T-cell (primary cell): ENCODE results near the gene ACTL7B. TPM values are rescaled to one million over a fixed set of nuclear protein-coding genes. Genes with fewer than 3 reads are reported as not detected.
"Not testable (repeated sequence)": the region's sequence is repeated elsewhere in the genome, so short reads cannot be mapped to it uniquely, and the experiment has no call there.

Source experiments
- ATAC-seq, 4 experiments: fragments of 200-7000 bp in 3 of 4; fragments of 150-1000 bp in 1 of 4; cut with Tn5 transposase; replicated peaks in 1 of 4; 1 replicate in 3 of 4; 2 replicates in 1 of 4; pipeline ENCODE4 v1.10.0; 2021; ENCODE audit warnings: moderate library complexity in 3 of 4, mild to moderate bottlenecking in 2 of 4, moderate number of reproducible peaks in 1 of 4
- CTCF ChIA-PET, 2 donors: fragments of 300-600 bp; sonication (Branson Sonifier 250); formaldehyde crosslinking; loops; one replicate each; lab custom pipeline; 2022; ENCODE audit warnings: antibody characterized with exemption in 2 of 2; lab: Charles Lee
- POLR2A ChIA-PET, 2 donors: fragments of 300-600 bp; sonication (Branson Sonifier 250); formaldehyde crosslinking; loops; one replicate each; lab custom pipeline; 2022; ENCODE audit warnings: antibody characterized with exemption in 2 of 2; lab: Charles Lee
- DNase-seq, 35 experiments: peaks; one replicate each; pipeline versions ENCODE4 v3.0.0 to v3.0.0-alpha.2; 2013 to 2023
- H3K27ac ChIP-seq: one replicate; pipeline ENCODE4 v1.5.1; 2013; ENCODE audit warnings: low read length
- H3K27me3 ChIP-seq, 2 experiments: replicated peaks in 1 of 2; 1 replicate in 1 of 2; 2 replicates in 1 of 2; pipeline versions ENCODE4 v1.6.1 to v1.7.0; 2013; ENCODE audit warnings: low read length in 1 of 2, mixed read lengths in 1 of 2; ENCODE audit not compliant: control insufficient read depth in 2 of 2, insufficient read depth in 2 of 2; ENCODE audit errors: extremely low read depth in 1 of 2
- H3K36me3 ChIP-seq, 2 donors: 1 replicate in 1 of 2; 2 replicates in 1 of 2; pipeline versions ENCODE4 v1.6.1 to v1.7.0; 2013; ENCODE audit warnings: low read length in 1 of 2; ENCODE audit not compliant: control insufficient read depth in 2 of 2, insufficient read depth in 1 of 2; ENCODE audit errors: extremely low read depth in 1 of 2
- H3K4me1 ChIP-seq, 2 experiments: 1 replicate in 1 of 2; 2 replicates in 1 of 2; pipeline versions ENCODE4 v1.6.1 to v1.7.0; 2013; ENCODE audit warnings: low read length in 2 of 2, mixed read lengths in 1 of 2; ENCODE audit not compliant: insufficient read depth in 2 of 2, control insufficient read depth in 1 of 2; ENCODE audit errors: extremely low read depth in 1 of 2
- H3K4me3 ChIP-seq, 2 donors: 1 replicate in 1 of 2; 2 replicates in 1 of 2; pipeline versions ENCODE4 v1.5.1 to v1.7.0; 2013; ENCODE audit warnings: mild to moderate bottlenecking in 2 of 2, low read length in 1 of 2, moderate library complexity in 1 of 2; ENCODE audit not compliant: control insufficient read depth in 1 of 2; ENCODE audit errors: extremely low read depth in 1 of 2
- H3K9me3 ChIP-seq: 2 replicates; pipeline ENCODE4 v1.7.0; 2013
- H3K27ac Mint-ChIP-seq, 2 donors: one replicate each; pipeline ENCODE4 v1.8.0; 2020 to 2021; ENCODE audit warnings: mild to moderate bottlenecking in 2 of 2, mixed read lengths in 2 of 2
- H3K27me3 Mint-ChIP-seq, 2 donors: one replicate each; pipeline ENCODE4 v1.8.0; 2021 to 2022; ENCODE audit warnings: mixed read lengths in 2 of 2
- H3K36me3 Mint-ChIP-seq: one replicate; pipeline ENCODE4 v1.8.0; 2021; ENCODE audit warnings: mixed read lengths
- H3K4me1 Mint-ChIP-seq, 3 donors: one replicate each; pipeline ENCODE4 v1.8.0; 2020 to 2022; ENCODE audit warnings: mixed read lengths in 3 of 3, mild to moderate bottlenecking in 1 of 3
- H3K4me3 Mint-ChIP-seq, 3 donors: one replicate each; pipeline ENCODE4 v1.8.0; 2020 to 2022; ENCODE audit warnings: mild to moderate bottlenecking in 3 of 3, mixed read lengths in 3 of 3, moderate library complexity in 3 of 3
- H3K9me3 Mint-ChIP-seq, 3 donors: one replicate each; pipeline ENCODE4 v1.8.0; 2020 to 2022; ENCODE audit warnings: mixed read lengths in 3 of 3
- WGBS: methylation state at CpG from one replicate; pipeline ENCODE4 v1.1.5; 2013; ENCODE audit warnings: missing lambda C conversion rate; ENCODE audit not compliant: insufficient coverage; 5-methylcytosine and 5-hydroxymethylcytosine counted together
- total RNA-seq, 35 experiments: library from RNA in 6 of 35; stranded (reverse) in 6 of 35; fragments of 120-200 nt in 1 of 35; gene quantifications; one replicate each; pipeline versions ENCODE4 v1.2.1 to v1.2.4 and lab custom pipeline; 2013 to 2026

The ACTL7B gene
- total RNA-seq, 5 donors from 2014 or later (not counting 1 experiment from before 2014, with no cell fraction given): 0.10 to 0.22 (median 0.19) TPM; not detected in 2

GRCh38 chr9:108844391-108844790, 11.4 kb downstream of the ACTL7B start:
- no peak overlapping the region for H3K27ac Mint-ChIP-seq
- POLR2A ChIA-PET: no interaction called here
- CTCF ChIA-PET: interaction anchor here in 1 of 2 donors (0.6 kb wide), 1 partner anchor 1375 kb away, joined by 4 read pairs; no protein-coding TSS in a partner anchor
- no peak for ATAC-seq
- Histone ChIP-seq H3K36me3 (no peaks in the 10 kb centered on the region), H3K4me3 (no peak overlapping the region), H3K27me3 (peaks cover 0 to 2% of the 10 kb centered on the region in 2 experiments), H3K4me1 (no peaks in the 10 kb centered on the region), H3K9me3 (no peaks in the 10 kb centered on the region), H3K27ac (no peak overlapping the region)
- peaks cover 10 to 18% (median 14%) of the 10 kb centered on the region in 3 donors for H3K4me1 Mint-ChIP-seq
- WGBS: no CpG with 5 or more reads among the region's 2 CpGs
- DNase-seq: no peak
- H3K9me3 Mint-ChIP-seq: peaks cover 0 to under 1% (median 0%) of the 10 kb centered on the region in 3 donors
- no peaks in the 10 kb centered on the region for H3K36me3 Mint-ChIP-seq
- H3K27me3 Mint-ChIP-seq: no peaks in the 10 kb centered on the region
- H3K4me3 Mint-ChIP-seq: no peak overlapping the region

GRCh38 chr9:108842610-108843295, 13.0 kb downstream of the ACTL7B start:
- DNase-seq (peak in 1 of 35 experiments; percentile 8), ATAC-seq (peak in 1 of 4 experiments; percentile 28)
- peaks cover 0 to 2% (median 0%) of the 10 kb centered on the region in 3 donors for H3K9me3 Mint-ChIP-seq
- POLR2A ChIA-PET: no interaction called here
- no peaks in the 10 kb centered on the region for H3K27me3 ChIP-seq
- H3K36me3 Mint-ChIP-seq: no peaks in the 10 kb centered on the region
- whole genome bisulfite sequencing: 21% methylated on average over 10 of the region's 16 CpGs
- H3K4me1 ChIP-seq: no peaks in the 10 kb centered on the region
- H3K36me3 ChIP-seq: no peaks in the 10 kb centered on the region
- CTCF ChIA-PET: no interaction called here
- peaks cover 10 to 18% (median 14%) of the 10 kb centered on the region in 3 donors for H3K4me1 Mint-ChIP-seq
- no peak overlapping the region for H3K4me3 ChIP-seq
- no peak overlapping the region for H3K27ac ChIP-seq
- peak overlapping the region in 1 of 2 donors; percentile 79 for H3K27ac Mint-ChIP-seq
- no peaks in the 10 kb centered on the region for H3K27me3 Mint-ChIP-seq
- H3K4me3 Mint-ChIP-seq: peak overlapping the region; percentile 54 to 72 (median 64)
- H3K9me3 ChIP-seq: no peaks in the 10 kb centered on the region

- POLR2A ChIA-PET, ATAC-seq, H3K36me3 Mint-ChIP-seq, H3K9me3 Mint-ChIP-seq, H3K27me3 ChIP-seq, H3K27ac ChIP-seq, DNase-seq, H3K36me3 ChIP-seq, H3K4me3 Mint-ChIP-seq, H3K27ac Mint-ChIP-seq, H3K27me3 Mint-ChIP-seq, H3K9me3 ChIP-seq, H3K4me1 ChIP-seq, CTCF ChIA-PET, H3K4me3 ChIP-seq: not testable (repeated sequence)
- peaks cover 15 to 18% (median 16%) of the 10 kb centered on the region in 3 donors for H3K4me1 Mint-ChIP-seq
- 40% methylated on average over 1 of the region's 5 CpGs for WGBS
These were observed 16.2 kb downstream of the ACTL7B start for GRCh38 chr9:108839561-108839960.

- no peak overlapping the region for H3K27ac Mint-ChIP-seq
- H3K27me3 ChIP-seq: peaks cover 0 to 2% of the 10 kb centered on the region in 2 experiments
- H3K36me3 ChIP-seq: no peaks in the 10 kb centered on the region
- ATAC-seq (no peak), DNase-seq (no peak)
- no peaks in the 10 kb centered on the region for H3K36me3 Mint-ChIP-seq
- peaks cover 13 to 16% (median 14%) of the 10 kb centered on the region in 3 donors for H3K4me1 Mint-ChIP-seq
- WGBS: no CpG with 5 or more reads among the region's 6 CpGs
- no peaks in the 10 kb centered on the region for H3K9me3 ChIP-seq
- no peak overlapping the region for H3K27ac ChIP-seq
- H3K4me3 Mint-ChIP-seq: no peak overlapping the region
- peaks cover 0 to 2% (median 0%) of the 10 kb centered on the region in 3 donors for H3K9me3 Mint-ChIP-seq
- H3K4me3 ChIP-seq: no peak overlapping the region
- CTCF ChIA-PET: no interaction called here
- POLR2A ChIA-PET: interaction anchor here in 1 of 2 donors (0.8 kb wide), 1 partner anchor 405 kb away, joined by 3 read pairs; no protein-coding TSS in a partner anchor
- H3K4me1 ChIP-seq: no peaks in the 10 kb centered on the region
- peaks cover 1 to 3% of the 10 kb centered on the region in 2 donors for H3K27me3 Mint-ChIP-seq
These were observed 17.8 kb downstream of the ACTL7B start for GRCh38 chr9:108838017-108838416.

- Histone ChIP-seq H3K9me3 (no peaks in the 10 kb centered on the region), H3K4me1 (no peaks in the 10 kb centered on the region), H3K4me3 (no peak overlapping the region), H3K27me3 (peaks cover 0 to 2% of the 10 kb centered on the region in 2 experiments), H3K36me3 (no peaks in the 10 kb centered on the region), H3K27ac (no peak overlapping the region)
- DNase-seq: no peak
- Mint-ChIP-seq H3K27ac (no peak overlapping the region), H3K4me1 (peaks cover 9 to 11% (median 9%) of the 10 kb centered on the region in 3 donors), H3K9me3 (peaks cover 0 to 2% (median 0%) of the 10 kb centered on the region in 3 donors), H3K36me3 (no peaks in the 10 kb centered on the region), H3K27me3 (peaks cover 3% of the 10 kb centered on the region in 2 donors), H3K4me3 (no peak overlapping the region)
- ChIA-PET POLR2A (interaction anchor here in 1 of 2 donors (0.8 kb wide), 1 partner anchor 406 kb away, joined by 3 read pairs; no protein-coding TSS in a partner anchor), CTCF (no interaction called here)
- no peak for ATAC-seq
- no CpG with 5 or more reads among the region's 4 CpGs for WGBS
These were observed 18.3 kb downstream of the ACTL7B start for GRCh38 chr9:108837530-108837929.

GRCh38 chr9:108836781-108837180, 19.0 kb downstream of the ACTL7B start:
- no peak for ATAC-seq
- Mint-ChIP-seq H3K36me3 (no peaks in the 10 kb centered on the region), H3K27ac (no peak overlapping the region), H3K4me1 (peaks cover 2 to 5% (median 5%) of the 10 kb centered on the region in 3 donors), H3K27me3 (peaks cover 3% of the 10 kb centered on the region in 2 donors), H3K4me3 (no peak overlapping the region), H3K9me3 (peaks cover 0 to 2% (median 0%) of the 10 kb centered on the region in 3 donors)
- DNase-seq: no peak
- Histone ChIP-seq H3K4me3 (no peak overlapping the region), H3K36me3 (no peaks in the 10 kb centered on the region), H3K9me3 (no peaks in the 10 kb centered on the region), H3K27me3 (peaks cover 0 to 2% of the 10 kb centered on the region in 2 experiments), H3K27ac (no peak overlapping the region), H3K4me1 (no peaks in the 10 kb centered on the region)
- CTCF ChIA-PET: no interaction called here
- POLR2A ChIA-PET: no interaction called here
- 65% methylated on average over 2 of the region's 5 CpGs for WGBS
